Measurements from ENCODE around the gene RPL26. TPM values are rescaled to one million over a fixed set of nuclear protein-coding genes. Genes with fewer than 3 reads are reported as not detected.

RPL26 gene
- polyA plus RNA-seq (ENCODE audit: insufficient read length in 3 of 3) = 1,000 to 10,000 TPM; 3,518 to 3,658 (median 3,532) TPM

GRCh38 chr17:8383143-8383822 lies at the start of gene RPL26:
TSS of gene RPL26 (minus strand) at chr17:8383193. CDS start at chr17:8382310, 883 bp downstream.
- peak; percentile 95 to 98 (median 98) for DNase-seq (ENCODE audit: low read depth in 3 of 3, low spot score in 2 of 3)

DNA sequence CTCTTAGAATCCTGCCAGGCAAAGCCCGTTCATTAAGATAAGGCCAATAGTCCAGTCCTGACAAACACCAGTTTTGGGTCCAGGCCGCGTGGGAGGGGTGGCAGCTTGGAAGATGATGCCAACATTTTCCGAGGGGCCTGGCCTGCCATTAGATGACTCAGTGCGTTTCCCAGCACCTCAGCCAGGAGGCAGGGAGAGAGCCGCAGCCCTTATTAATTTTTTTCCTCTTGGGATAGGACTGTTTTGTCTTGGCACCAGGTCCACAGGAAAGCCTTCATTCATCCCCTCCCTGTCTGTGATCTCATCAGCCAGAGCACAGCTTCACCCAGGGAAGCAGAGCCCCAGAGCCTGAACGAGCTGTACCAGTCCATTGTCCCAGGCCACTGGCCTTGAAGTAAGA lies 48.0 kb upstream of the RPL26 start:
- no peak for DNase-seq (ENCODE audit: low read depth in 3 of 3, low spot score in 2 of 3)

- no peak for DNase-seq (ENCODE audit: low read depth in 3 of 3, low spot score in 2 of 3)
These were observed 43.8 kb upstream of the RPL26 start for GRCh38 chr17:8426802-8427201.

- no peak for DNase-seq (ENCODE audit: low read depth in 3 of 3, low spot score in 2 of 3)
These were observed 43.2 kb upstream of the RPL26 start for GRCh38 chr17:8426094-8426720.

DNA sequence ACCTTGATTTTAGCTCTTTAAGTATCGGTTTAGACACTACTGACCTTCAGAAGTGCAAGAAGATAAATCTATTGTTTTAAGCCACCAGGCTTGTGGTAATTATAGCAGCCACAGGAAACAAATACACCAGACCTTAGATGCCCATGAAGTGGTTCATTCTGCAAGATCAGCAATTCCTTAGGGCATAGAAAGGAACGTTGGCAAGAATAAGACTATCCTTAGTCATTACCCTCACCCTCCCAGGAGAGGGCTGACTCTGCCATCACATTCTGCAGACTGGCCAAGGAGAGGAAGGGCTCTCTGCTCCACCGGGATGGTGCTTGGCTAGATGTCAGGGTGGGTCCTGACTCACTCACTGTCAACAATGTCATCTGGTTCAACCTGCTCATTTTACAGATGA lies 38.6 kb upstream of the RPL26 start:
- DNase-seq (ENCODE audit: low read depth in 3 of 3, low spot score in 2 of 3) = no peak

DNA sequence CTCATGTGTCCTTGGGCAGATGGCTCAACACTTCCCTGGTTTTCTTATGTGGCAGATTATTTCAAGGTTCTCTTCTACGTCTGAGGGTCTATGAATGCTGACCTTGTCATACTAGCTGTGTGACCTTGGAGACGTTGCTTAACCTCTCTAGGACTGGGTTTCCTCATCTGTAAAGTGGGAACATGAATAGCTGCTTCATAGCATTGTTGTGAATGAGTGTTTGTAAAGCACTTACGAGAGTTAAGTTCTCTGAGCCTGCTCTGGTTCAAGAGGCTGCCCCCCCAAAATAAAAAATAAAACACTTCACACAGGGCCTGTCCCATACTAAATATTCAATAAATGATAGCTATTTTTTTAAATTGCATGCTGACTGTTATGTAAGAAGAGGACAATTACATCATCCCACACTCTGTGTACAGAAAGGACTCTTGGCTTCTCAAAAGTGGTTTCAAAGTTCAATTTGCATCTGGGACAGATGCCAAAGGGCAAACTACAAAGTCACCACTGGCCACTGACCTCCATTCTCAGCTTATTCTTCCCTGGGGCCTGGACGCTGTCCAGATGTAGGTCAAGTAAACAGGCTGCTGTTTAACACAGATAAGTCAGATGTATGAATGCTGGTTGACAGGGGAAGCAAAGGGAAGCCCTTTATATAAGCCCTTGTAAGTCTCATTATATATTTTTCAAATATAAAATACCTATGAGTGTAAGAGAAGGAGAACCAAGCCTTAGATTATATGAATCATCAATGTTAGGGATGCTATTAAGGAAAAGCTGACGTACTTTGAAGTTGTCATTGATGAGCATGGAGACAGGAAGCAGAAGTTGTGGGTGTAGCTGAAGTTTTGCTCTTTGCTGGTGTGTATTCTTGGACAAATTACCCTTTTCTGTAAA lies 37.3 kb upstream of the RPL26 start:
- peak; percentile 45 to 65 (median 45) for DNase-seq (ENCODE audit: low read depth in 3 of 3, low spot score in 2 of 3)

GRCh38 chr17:8419305-8419704 lies 36.3 kb upstream of the RPL26 start:
- DNase-seq (ENCODE audit: low read depth in 3 of 3, low spot score in 2 of 3) = no peak

DNA sequence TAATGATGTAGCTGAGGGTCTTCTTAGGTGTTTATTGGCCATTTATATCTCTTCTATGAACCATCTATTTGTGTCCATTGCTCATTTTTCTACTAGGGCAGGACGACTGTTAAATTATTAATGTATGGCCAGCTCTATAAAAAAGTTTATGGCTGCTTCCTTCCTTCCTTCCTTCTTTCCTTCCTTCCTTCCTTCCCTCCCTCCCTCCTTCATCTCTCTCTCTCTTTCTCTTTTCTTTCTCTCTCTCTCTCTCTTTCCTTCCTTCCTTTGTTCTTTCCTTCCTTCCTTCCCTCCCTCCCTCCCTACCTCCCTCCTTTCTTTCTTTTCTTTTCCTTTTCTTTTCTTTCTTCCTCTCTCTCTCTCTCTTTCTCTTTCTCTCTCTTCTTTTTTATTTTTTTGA lies 35.5 kb upstream of the RPL26 start:
- DNase-seq (ENCODE audit: low read depth in 3 of 3, low spot score in 2 of 3) = no peak

- DNase-seq (ENCODE audit: low read depth in 3 of 3, low spot score in 2 of 3) = no peak
These were observed 34.8 kb upstream of the RPL26 start for GRCh38 chr17:8417806-8418205.

GRCh38 chr17:8413938-8414337 lies 30.9 kb upstream of the RPL26 start:
- no peak for DNase-seq (ENCODE audit: low read depth in 3 of 3, low spot score in 2 of 3)

DNA sequence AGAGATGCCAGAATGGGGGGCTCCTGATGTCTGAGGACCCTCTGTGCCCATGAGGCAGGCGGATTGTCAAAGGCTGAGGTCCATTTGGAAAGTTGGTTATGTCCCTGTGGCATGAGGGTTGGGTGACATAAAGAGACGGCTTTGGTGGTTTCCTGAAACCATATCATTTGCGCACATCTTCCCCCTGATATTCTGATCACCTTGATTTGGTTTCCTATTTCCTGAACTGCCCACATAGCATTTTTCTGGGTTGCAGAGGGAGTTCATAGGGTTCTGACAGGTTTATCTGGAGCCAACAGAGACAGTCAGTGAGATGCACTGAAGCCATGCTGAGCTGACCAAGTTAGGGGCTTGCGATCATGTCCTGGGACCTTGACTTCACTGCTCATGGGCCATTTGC lies 30.3 kb upstream of the RPL26 start:
- DNase-seq (ENCODE audit: low read depth in 3 of 3, low spot score in 2 of 3) = no peak

DNA sequence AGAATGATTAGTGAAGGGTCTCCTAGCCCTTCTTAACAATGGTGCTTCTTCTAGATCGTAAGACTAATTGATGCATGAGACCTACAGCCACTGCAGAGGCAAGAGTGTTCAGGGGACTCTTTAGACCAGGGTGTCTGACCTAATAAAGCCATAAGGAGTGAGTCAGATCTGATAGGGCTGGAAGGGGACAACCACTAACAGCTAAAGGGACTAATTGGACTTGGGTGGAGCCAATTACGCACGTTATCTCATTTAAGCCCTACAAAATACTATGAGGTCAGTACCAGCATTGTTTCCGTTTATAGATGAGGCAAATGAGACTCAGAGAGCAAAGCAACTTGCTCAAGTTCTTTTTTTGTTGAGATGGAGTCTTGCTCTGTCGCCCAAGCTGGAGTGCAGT lies 29.1 kb upstream of the RPL26 start:
- no peak for DNase-seq (ENCODE audit: low read depth in 3 of 3, low spot score in 2 of 3)

- DNase-seq (ENCODE audit: low read depth in 3 of 3, low spot score in 2 of 3) = no peak
These were observed 27.9 kb upstream of the RPL26 start for GRCh38 chr17:8410883-8411238.

DNA sequence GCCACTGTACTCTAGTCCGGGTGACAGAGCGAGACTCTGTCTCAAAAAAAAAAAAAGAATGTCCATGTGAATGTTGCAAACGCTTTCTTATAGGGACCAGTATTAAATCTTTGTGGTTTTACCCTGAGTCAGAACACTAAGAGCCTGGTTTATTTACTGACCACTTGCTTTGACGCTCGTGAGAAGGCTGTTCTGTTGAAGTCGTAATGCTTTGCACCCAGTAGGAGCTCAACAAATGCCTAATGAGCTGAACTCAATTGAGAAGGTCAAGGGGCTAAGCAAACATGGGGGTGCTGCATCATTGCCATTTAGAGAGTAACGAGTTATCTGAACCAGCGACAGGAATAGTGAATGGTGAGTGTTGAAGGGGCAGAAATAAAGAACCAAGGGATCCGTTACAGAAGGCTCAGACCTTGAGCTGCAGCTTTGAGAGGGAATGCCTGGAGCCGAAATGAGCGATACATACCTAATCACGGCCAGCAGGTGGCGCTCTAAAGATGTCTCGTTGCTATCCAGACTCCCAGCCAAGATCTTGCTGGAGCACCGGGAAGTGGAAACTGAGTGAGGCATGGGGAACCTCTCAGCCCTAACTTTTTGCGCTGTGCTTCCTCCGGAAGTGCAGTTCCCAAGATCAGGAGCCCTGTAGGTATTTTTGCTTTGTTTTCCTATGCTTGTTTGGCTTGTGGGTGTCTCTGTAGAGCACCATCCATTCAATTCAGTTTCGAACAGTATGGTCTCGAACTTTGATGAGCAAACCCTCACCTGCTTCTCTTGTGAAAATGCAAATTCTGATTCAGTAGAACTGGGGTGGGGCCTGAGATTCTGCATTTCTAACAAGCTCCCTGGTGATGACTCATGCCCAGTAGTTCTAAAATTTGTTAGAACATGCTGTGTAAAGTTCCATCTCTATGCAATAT lies 27.2 kb upstream of the RPL26 start:
- DNase-seq (ENCODE audit: low read depth in 3 of 3, low spot score in 2 of 3) = peak; percentile 76 to 85 (median 81)

DNA sequence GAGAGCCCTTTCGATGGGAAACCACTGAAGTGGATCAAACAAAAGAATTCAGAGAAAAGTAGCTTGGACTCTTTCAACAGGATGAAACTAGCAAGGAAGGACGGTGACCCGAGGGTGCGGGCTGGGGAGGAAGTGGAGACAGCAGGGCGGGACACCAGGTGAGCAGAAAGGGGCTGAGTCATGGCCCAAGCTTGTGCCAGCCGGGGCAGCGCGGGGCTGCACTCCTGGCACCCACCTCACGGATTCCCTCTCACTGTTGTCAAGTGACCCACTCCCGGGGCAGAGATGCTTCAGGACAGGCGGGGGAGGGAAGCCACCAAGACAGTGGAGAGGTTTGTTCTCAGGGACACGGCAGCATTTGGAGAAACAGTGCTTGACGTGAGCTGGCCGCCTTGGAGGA lies 25.4 kb upstream of the RPL26 start:
- no peak for DNase-seq (ENCODE audit: low read depth in 3 of 3, low spot score in 2 of 3)

- DNase-seq (ENCODE audit: low read depth in 3 of 3, low spot score in 2 of 3) = no peak
These were observed 23.2 kb upstream of the RPL26 start for GRCh38 chr17:8406174-8406573.

DNA sequence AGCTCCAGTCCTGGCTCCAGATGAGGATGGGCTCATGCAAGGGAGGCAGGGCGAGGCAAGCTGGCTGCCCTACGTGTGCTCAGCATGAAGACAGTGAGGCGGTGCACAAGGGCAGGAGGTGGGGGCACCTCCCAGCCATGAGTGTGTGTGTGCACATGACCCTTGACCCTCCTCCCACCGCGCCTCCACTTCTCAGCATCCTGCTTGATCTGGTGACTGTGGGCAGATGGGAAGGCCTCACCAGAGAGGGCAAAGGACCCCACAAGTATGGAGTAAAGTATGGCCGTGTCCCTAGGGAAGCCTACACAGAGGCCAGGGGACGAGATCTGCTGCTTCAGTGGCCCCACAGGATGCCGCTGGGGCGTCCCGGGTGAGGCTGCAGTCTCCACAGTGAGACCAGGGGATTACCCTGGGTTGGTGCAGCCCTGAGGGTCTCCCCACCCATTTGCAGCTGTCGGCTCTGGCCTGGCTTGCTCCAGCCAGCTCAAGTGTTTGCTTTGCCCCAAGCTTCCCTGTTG lies 22.6 kb upstream of the RPL26 start:
- no peak for DNase-seq (ENCODE audit: low read depth in 3 of 3, low spot score in 2 of 3)

DNA sequence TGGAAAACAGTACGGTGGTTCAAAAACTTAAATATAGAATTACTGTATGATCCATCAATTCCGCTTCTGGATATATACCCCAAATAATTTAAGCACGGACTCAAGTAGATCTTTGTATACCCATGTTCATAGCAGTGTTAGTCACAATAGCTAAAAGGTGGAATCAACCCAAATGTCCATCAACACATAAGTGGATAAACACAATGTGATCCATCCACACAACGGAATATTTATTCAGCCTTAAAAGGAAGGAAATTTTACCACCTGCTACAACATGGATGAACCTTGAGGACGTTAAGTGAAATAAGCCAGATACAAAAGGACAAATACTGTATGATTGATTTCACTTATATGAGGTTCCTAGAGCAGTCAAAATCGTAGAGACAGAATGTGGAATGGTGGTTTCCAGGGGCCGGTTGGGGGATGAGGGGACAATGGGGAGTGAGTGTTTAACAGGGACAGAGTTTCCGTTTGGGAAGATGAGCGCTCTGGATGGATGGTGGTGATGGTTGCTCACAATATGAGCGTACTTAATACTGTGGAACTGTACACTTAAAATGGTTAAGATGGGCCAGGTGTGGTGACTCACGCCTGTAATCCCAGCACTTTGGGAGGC lies 20.0 kb upstream of the RPL26 start:
- no peak for DNase-seq (ENCODE audit: low read depth in 3 of 3, low spot score in 2 of 3)

DNA sequence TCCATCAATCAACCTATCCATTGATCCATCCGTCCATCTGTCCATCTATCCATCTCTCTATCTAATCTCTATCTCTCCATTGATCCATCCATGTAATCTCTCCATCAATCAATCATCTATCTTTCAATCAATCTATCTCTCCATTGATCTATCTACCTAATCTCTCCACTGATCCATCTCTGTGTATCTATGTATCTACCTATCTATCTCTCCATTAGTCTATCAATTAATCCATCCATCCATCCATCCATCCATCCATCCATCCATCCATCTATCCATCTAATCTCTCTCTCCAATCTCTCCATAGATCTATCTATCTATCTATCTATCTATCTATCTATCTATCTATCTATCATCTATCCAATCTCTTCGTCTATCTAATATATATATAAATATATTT lies 18.1 kb upstream of the RPL26 start:
- DNase-seq (ENCODE audit: low read depth in 3 of 3, low spot score in 2 of 3) = no peak

DNA sequence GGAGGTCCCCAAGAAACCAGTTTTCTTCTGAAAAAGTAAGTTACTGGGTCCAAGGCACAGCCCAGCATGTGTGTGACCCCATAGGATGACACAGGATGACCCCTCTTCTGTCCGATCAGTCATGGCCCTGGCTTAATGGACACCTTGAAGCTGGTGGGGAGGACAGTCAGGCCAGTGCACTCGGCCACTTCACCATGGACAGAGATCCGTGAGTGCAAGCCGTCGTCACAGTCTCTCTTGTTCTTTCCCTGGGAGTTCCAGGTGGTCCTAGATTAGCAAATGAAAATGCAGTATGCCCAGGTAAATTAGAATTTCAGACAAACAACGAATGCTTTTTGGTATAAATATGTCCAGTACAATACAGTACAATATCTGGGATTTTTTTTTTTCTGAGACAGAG lies 16.0 kb upstream of the RPL26 start:
- DNase-seq (ENCODE audit: low read depth in 3 of 3, low spot score in 2 of 3) = no peak

Data from right renal cortex interstitium (tissue), 3 donors.